ENCODE data around the gene AKAP13.

Gene AKAP13

DNA sequence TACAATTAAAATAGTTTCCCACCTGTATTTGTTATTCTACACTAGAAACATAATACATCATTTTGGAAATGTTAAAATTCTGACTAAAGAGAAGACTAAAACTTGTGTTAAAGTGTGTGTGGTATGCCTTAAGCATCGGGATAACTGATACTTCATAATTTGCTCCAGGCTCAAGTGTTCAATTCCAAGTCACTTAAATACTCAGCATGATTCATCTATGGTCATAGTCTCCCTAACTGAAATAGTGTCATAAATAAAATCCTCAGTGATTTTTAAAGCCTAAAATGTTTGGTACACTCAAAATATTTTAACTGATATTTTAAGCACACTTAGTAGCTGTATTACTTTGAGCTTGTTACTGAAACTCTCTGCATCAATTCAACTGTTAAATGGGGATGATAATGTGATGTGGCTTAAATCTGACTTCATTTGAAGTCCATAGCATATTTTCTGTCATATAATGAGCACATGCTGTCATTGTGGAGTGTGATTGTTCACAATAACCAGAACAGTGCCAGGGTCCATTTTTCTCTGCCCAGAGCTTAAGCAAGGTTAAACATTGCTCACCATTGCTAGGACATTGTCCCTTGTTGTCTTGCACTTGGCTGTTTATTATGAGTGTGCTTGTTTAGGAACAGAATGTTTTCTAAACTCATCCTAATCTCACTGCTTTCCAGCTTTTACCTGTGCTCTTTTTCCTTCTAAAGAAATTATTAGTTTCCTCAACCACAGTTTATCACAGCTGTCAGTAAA is 292.1 kb downstream of the AKAP13 start:
- no peak for DNase-seq (ENCODE audit: low read depth)

DNA sequence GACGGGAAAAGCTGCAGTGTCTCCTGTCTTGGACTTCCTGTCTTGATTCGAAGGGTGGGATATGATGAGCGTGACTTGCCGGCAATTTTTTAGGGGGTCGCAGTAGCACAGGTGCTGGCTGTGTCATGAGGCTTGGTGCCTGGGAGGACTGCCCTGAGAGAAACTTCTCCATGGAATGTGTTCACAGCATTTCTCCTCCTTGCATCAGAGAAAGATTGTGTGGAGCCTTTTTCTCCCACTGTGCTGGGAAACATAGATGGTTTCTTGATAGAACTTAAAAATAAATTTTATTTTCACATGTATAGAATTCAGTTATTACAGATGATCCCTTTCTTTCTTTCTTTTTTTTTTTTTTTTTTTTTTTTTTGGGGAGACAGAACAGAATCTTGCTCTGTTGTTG is 292.9 kb downstream of the AKAP13 start:
- no peak for DNase-seq (ENCODE audit: low read depth)

DNA sequence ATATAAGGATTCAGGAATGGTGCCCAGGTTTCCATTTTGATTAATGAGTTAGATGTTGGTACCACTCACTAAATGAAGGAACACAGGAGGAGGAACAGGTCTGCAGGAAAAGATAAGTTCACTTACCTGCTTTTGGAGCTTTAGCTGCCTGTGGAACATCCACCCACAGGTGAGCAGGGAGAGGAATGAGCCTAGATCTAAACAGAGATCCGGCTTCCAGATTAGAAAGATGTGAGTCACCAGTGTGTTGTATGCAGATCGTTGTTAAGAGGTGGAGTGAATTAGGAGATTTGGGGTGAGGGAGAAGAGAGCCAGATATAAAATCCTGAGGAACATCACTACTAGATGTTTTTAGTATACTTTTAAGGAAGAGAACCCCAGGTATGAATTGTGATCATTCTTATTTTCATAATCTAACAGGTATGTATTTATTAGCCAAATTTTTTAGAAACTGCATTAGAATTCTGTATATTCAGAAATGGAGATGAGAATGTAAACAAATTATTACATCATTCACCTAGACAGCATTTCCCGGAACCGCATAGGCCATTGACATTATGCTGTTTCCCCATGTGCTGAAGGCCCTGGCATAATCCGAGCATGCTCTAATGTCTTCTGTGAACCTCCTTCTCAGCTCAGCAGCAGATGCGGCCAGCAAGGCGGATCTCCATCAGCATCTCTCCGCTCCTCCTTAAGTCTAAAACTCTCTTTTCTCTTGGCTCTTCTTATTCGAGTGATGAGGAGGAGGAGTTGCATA is 296.1 kb downstream of the AKAP13 start:
- DNase-seq (ENCODE audit: low read depth), result no peak

DNA sequence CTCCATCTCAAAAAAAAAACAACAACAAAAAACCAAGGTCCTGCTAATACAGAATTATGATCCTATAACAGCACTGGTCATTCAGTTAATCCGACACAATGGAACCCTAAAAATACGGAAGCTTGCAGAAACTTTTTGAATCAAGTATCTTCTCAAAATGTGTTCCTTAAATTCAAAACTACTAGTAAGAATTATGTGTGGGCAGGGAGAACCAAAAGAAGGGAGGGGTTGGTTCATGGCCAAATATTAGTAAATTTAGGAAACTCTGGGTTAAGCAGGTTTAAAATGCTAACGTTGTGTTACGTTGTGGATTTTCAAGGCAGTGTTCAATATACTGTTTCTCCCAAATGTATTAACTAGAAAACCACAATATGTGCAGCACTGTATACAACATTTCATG is 298.8 kb downstream of the AKAP13 start:
- no peak for DNase-seq (ENCODE audit: low read depth)

DNA sequence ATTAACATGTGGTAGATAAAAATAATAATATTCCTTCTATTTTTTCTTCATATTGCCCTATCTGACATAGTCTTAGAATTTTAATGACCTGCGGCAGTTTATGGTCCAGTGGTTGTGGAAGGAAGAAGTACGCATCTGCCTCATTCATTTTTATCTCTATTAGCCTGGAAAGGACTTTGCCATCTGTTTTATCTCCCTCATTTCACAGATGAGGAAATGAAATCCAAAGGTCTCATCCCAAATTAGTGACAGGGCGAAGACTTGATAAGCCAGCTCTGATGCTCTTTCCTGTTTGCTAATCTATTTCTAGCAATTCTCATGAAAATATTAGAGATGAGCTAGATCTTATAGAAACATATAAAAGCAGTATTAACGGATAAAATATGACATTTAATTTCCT is 301.0 kb downstream of the AKAP13 start:
- no peak for DNase-seq (ENCODE audit: low read depth)

DNA sequence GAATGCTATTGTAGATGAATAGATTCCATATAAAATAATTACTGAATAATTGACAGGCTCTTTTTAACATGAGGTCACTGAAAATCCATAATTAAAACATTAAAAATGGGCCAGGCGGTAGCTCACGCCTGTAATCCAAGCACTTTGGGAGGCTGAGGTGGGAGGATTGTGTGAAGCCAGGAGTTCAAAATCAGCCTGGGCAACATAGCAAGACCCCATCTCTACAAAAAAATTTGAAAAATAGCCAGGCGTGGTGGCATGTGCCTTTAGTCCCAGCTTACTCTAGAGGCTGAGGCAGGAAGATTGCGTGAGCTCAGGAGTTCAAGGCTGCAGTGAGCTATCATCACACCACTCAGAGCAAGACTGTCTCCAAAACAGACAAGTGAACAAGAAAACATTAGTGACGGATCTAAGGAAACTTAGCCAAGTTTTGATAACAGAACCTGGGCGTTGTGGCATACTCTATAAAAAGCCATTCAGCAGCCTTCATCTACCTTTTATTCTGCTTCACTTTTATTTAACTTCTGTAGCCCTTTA is 303.8 kb downstream of the AKAP13 start:
- no peak for DNase-seq (ENCODE audit: low read depth)

DNA sequence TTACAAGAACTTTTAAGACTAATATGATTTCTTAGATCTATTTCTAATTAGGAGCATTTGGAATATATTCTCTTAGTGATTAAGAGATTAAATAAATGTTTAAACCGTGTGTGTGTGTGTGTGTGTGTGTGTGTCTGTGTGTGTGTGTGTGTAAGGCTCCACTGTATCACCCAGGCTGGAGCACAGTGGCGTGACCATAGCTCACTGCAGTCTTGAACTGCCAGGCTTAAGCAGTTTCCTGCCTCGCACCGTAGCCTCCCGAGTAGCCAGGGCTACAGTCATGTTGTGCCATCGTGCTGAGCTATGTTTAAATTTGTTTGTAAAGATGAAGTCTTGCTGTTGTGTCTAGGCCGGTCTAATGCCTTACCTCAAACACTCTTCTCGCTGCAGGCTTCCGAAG is 305.0 kb downstream of the AKAP13 start:
- no peak for DNase-seq (ENCODE audit: low read depth)

DNA sequence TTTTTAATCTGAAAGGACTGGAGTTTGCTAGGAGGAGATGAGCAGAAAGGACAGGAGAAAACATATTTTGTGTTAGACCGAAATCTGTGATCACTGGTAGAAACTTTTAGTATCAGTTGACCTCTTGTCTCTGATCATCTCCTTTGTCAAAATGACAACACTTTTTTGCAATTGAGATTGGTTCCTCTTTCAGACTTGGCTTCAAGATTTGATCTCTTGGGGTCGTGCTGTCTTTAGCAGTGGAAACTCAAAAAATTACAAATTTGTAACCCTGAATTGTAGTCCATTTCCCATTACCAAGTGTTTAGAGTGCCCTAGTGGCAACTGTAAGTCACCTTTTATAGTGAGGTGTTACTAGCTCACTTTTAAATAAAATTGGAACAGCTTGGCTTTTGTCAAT is 306.9 kb downstream of the AKAP13 start:
- DNase-seq (ENCODE audit: low read depth), result no peak

DNA sequence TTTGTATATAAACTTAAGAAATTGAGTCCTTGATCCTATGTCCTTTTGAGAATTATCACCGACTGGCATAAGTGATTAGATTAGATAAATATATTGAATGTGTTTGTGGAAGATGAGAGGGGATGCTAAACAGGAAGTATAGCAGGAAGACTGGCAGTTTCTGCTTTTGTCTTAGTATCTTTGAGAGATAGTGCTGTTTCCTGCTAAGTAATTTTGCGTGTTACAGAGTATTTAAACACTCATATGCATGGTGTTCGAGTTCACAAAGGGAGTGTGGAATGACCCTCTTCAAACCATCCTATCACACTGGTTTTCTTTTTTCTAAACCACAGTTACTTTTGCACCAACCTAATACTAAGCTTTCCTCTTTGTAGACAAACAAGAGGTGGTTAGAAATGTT is 308.3 kb downstream of the AKAP13 start:
- DNase-seq (ENCODE audit: low read depth), result no peak

DNA sequence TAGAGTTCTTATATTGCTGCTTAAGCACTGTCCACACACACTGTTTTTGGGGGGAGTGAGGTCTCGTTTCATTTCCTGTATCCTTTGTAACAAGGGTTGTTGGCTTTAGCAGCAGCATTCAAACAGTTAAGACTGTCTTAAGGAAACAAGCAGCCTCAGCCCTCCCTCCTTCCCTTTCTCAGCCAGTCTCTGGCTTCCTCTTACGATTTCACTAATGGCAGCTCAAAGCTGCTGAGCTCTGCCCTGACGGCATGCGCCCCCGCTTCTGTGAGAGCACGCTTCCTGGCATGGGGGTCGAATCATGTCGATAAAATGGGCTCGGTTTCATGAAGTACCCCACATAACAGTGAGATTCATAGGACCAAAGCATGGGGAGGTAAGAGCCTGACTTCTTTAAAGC is 309.3 kb downstream of the AKAP13 start:
- no peak for DNase-seq (ENCODE audit: low read depth)

DNA sequence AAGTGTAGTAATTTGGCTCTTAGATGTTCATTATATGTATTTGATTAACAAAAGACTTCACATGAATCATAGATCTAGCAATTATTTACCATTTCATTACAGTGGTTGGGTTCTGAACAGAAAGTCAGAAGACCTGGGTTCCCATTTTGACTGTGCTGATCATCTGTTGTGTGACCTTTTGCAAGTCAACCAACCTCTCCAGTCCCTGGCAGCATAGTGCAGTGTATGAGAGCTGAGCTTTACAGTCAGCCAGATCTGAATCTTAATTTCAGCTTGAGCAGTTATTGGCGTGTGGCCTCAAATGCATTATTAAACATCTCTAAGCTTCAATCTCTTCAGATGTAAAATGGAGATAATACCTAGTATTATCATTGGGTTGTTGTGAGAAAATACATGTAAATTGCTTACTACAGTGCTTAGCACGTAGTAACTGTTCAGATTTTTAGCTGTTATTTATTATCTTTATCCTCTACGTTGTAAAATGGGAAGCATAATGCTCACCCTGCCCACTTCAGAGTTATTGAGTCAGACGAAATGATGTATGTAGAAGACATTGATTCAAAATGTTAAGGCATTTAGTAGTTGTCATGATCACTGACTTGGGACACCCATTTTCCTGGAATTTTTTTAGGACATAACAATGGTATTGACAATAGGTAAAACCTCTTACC is 310.3 kb downstream of the AKAP13 start:
- no peak for DNase-seq (ENCODE audit: low read depth)

DNA sequence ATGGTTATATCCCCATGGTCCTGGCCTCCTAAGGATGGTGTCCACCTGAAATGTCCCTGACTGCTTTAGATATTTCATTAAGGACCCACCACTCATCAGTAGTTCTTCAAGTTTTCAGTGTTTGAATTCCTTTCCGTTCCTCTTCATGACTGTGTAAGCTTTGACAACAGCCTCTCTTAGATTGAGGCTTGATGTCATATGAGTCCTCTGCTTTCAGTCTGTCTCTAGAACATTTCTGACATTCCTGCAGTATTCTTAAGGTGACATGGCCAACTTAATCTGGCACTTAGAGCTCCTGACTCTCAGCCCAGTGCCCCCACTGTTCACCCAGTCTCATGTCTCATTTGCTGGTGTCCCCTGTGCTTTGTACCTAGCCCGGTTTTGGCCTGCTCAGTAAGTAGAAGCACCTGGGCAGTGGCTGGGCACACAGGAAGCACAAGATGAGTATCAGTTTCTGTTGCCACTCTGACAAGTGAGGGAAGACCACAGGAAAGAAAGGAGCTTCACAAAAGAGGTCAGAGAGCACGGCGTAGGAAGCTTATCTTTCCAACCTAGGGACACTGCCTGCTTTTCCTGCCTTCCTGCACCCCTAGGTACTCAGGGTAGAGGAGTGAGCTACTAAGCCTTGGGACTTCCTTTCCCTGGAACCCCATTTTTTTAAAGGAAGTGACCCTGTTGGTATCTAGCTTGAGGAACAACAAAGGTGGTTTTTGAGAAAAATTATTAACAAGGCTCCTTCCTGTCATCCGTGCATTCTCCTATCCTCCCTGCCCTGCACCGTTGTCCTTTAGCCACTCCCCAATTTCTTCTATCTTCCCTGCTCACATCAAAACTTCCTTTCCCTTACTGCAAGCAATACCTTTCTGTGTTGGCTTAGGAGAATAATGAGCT is 311.2 kb downstream of the AKAP13 start:
- no peak for DNase-seq (ENCODE audit: low read depth)

DNA sequence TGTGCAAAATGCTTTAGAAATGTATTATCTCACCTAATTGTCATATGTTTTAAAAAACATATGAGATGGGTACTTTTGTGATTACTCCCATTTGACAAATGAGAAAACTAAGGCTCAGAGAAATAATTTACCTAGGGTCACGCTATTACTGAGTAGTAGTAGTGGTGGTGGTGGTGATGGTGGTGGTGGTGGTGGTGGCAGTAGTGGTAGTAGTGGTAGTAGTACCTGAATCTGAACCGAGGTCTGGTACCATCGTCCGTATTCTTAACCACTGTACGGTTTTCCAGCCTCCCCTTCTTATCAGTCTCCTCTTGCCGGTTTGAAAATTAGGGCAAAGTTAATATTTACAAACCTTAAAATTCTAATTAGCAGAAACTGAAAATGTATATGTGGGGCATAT is 311.9 kb downstream of the AKAP13 start:
- no peak for DNase-seq (ENCODE audit: low read depth)

DNA sequence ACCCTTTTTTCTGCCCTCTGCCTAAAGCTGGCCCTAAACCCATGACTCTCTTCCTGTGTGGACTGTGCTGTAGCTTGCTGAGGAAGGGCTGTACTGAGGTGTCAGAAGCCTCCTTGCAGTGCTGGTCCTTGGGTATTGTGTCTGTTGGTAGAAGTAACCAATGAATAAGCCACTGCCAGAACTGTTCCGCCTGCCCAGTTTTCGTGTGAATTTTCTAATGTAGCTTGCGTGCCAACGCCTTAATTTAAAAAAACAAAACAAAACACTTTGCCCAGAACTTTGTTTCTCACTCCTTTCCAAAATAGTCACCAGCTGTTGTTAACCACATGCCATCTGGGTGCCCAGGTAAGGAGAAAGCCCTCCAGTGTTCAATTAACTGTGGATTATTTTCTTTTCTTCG is 312.5 kb downstream of the AKAP13 start:
- no peak for DNase-seq (ENCODE audit: low read depth)

DNA sequence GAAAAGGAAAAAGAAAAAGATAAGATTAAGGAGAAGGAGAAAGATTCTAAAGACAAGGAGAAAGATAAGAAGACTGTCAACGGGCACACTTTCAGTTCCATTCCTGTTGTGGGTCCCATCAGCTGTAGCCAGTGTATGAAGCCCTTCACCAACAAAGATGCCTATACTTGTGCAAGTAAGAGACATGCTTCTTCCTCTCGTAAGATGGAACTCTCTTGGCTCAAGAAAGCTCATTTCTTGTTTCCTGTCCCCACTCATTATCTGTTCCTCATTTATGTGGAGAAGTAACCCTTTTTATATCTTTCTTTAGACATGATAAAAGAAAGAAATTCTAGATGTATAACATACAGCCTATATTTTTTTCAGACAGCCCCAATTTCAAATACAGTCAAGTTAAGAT is 312.9 kb downstream of the AKAP13 start:
- no peak for DNase-seq (ENCODE audit: low read depth)

DNA sequence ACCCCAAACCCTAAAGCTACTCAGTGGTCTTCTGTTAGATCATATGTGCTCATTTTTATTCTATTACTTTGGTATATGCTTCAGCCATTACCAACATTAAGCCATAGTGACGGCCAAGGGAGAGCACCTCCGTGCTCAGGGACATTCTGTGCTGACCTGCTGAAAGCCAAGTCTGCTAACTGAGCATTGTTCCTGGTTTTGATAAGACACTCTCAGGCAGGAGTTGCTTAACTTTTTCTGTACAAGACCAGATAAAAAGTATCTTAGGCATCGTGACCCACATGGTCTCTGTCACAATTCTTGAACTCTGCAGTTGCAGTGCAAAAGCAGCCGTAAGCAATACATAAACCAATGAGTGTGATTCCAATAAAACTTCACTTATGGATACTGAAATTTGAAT is 313.7 kb downstream of the AKAP13 start:
- DNase-seq (ENCODE audit: low read depth), result no peak

DNA sequence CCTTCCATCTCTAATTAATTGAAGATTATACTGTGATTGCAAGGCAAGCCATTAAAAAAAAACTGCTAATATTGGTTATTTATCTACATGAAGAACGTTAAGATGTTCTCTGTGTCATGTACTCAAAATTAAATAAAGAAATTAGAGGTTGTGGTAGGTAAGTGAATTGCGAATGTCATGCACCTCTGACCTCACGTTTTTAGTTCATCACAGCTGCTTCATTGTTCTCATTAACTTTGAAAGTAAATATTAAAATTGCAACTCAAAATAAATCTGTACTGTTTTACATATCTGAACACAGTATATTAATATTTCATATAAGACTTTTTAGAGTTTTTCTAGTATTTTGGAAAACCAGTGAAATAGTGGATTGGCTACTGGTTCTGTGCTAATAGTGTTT is 320.4 kb downstream of the AKAP13 start:
- DNase-seq (ENCODE audit: low read depth), result no peak

DNA sequence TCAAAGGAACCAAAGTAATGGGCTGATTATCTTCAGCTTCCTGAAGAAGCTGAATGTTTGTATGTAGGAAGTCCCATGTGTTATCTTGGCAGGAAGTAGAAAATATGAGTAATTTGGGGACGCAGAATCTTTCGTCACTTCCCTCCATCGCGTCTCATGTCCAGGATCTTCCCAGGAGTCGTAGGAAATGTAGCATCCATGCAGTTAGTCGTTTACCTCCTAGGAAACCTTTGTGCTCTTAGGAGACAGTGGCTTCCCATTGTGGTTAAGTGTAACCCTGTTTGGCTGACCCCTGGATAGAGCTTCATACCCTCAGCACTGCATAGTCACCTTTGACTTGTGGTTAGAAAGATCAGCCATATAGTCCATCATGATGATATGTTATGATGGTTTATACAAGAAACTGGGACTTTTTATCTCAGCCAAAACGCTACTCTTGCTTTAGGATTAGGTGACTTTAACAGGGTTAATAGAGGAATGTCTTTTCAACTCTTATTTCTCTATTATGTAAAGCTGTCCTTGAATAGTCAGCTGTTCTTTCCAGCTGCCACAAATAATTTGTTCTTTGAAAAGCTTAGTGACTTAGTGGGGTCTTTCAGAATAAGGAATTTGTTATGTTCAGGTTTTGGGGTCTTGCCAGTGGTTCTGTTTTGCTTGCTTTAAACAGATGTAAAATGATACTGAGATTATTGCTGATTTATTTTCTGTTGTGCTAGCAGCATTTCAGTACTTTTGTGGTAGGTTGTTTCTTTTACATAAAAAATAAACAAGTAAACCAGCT is 322.1 kb downstream of the AKAP13 start:
- DNase-seq (ENCODE audit: low read depth), result no peak

DNA sequence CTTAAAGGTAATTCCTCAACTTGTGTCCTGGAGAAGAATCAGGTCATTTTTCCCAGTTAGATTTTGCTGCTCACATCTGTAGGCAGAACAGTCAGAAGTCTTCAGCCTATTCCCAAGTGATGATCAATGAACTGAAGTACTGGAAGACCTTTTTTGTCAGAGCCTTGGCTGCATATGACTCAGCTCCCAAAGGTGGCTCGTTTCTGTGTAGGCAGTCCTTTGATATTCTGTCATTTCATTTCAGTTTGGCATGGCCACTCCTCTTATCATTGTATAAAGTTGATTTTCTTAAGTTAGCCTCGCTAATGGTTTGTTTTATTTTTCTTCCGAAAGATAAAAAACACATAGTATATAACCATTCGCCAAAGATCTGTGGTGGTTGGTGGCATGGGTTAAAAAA is 323.7 kb downstream of the AKAP13 start:
- DNase-seq (ENCODE audit: low read depth), result no peak

DNA sequence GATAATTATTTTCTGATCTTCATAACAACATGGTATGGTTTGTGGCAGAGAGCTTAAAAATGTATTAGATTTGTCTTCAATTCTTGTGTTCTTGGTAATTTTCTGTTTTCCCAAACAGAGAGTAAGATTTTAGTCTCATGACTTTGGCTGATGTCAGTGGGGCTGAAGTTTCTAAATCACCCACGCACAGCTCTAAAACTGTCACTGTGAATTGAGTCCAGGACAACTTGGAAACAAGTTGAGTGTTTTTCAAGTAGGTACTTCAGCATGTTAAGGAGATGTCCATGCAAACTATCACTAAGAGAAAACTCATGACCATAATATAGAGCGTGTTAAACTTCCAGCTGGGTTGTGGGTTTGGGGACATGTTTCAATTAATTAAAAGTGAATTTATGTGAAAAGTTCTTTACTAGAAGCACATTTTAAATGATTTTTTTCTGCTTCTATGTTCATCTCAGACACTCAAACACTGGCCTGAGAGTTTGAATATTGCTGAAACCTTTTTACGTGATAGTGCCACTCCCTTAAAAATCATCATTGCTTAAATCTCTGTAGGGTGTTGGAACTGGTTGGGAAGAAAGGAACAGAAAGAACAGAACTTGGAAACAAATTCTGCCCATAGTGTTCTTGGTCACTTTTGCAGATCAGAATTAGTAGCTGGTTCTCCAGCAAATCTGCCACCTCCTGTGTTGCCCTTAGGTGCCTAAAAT is 324.5 kb downstream of the AKAP13 start:
- DNase-seq (ENCODE audit: low read depth), result no peak
